Measurements from ENCODE around the gene MGAT3.

DNA sequence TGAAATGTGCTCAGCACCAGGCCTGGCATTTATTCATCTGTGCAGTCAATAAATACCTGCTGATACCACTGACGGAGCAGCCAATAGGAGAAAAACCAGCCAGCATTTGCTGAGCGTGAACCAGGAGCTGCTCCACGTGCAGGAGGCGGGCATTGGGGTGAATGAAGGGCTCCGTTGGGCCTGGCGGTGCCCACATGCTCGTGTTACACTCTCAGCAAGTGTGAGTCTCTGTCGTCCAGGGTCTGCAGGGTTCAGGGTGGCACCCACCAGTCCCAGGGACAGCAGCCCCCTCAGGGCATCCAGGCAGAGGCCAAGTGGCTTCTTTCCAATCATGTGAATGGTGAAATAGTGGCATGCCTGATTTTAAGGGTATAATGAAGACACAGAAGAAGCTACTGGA, 79.9 kb downstream of the MGAT3 start:
- TF ChIP-seq, protein P1, sequence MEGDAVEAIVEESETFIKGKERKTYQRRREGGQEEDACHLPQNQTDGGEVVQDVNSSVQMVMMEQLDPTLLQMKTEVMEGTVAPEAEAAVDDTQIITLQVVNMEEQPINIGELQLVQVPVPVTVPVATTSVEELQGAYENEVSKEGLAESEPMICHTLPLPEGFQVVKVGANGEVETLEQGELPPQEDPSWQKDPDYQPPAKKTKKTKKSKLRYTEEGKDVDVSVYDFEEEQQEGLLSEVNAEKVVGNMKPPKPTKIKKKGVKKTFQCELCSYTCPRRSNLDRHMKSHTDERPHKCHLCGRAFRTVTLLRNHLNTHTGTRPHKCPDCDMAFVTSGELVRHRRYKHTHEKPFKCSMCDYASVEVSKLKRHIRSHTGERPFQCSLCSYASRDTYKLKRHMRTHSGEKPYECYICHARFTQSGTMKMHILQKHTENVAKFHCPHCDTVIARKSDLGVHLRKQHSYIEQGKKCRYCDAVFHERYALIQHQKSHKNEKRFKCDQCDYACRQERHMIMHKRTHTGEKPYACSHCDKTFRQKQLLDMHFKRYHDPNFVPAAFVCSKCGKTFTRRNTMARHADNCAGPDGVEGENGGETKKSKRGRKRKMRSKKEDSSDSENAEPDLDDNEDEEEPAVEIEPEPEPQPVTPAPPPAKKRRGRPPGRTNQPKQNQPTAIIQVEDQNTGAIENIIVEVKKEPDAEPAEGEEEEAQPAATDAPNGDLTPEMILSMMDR (IDR thresholded peaks at IDR 0.05), result no peak
- no peak for TF ChIP-seq POLR2AphosphoS5 (IDR thresholded peaks at IDR 0.05)
